ENCODE results near the gene LBX2.

The LBX2 gene

GRCh38 chr2:74525717-74526648 lies 26.6 kb upstream of the LBX2 start, which contains the start of gene DQX1:
Gene DQX1 (minus strand): TSS chr2:74526231. CDS start chr2:74525729, 502 bp downstream.
- peak; percentile 39 for DNase-seq (ENCODE audit: low spot score)

GRCh38 chr2:74524955-74525716 lies 25.7 kb upstream of the LBX2 start:
- DNase-seq (ENCODE audit: low spot score) = no peak

- DNase-seq (ENCODE audit: low spot score) = no peak
These were observed 24.6 kb upstream of the LBX2 start for GRCh38 chr2:74524005-74524404.

GRCh38 chr2:74522516-74522915 lies 23.1 kb upstream of the LBX2 start:
- no peak for DNase-seq (ENCODE audit: low spot score)

GRCh38 chr2:74516650-74517049 lies 17.2 kb upstream of the LBX2 start:
- DNase-seq (ENCODE audit: low spot score) = no peak

GRCh38 chr2:74515981-74516633 lies 16.7 kb upstream of the LBX2 start:
- peak; percentile 29 for DNase-seq (ENCODE audit: low spot score)

GRCh38 chr2:74515271-74515980 lies 16.0 kb upstream of the LBX2 start:
- DNase-seq (ENCODE audit: low spot score) = no peak

GRCh38 chr2:74514368-74515270 lies 15.2 kb upstream of the LBX2 start, which contains the start of gene TLX2:
Gene TLX2 (plus strand): TSS chr2:74514450. CDS start chr2:74514807, 357 bp downstream.
- DNase-seq (ENCODE audit: low spot score) = no peak

GRCh38 chr2:74513605-74514367 lies 14.4 kb upstream of the LBX2 start:
- DNase-seq (ENCODE audit: low spot score) = no peak

GRCh38 chr2:74512744-74513604 lies 13.6 kb upstream of the LBX2 start:
- no peak for DNase-seq (ENCODE audit: low spot score)

GRCh38 chr2:74511104-74511989 lies 11.9 kb upstream of the LBX2 start:
- no peak for DNase-seq (ENCODE audit: low spot score)

- no peak for DNase-seq (ENCODE audit: low spot score)
These were observed 10.9 kb upstream of the LBX2 start for GRCh38 chr2:74510272-74510671.

GRCh38 chr2:74507926-74508520 lies 8.6 kb upstream of the LBX2 start:
- peak; percentile 59 for DNase-seq (ENCODE audit: low spot score)

- DNase-seq (ENCODE audit: low spot score) = peak; percentile 99
These were observed 7.9 kb upstream of the LBX2 start, which contains the start of gene PCGF1 for GRCh38 chr2:74507145-74507925. Gene PCGF1 (minus strand): TSS chr2:74507695. CDS start chr2:74507668, 27 bp downstream.

- no peak for DNase-seq (ENCODE audit: low spot score)
These were observed 6.2 kb upstream of the LBX2 start for GRCh38 chr2:74505448-74506246.

GRCh38 chr2:74504591-74504990 lies 5.2 kb upstream of the LBX2 start:
- DNase-seq (ENCODE audit: low spot score) = no peak

All from Ammon's horn (tissue), 1 donor.